Liver (tissue), 9 donors: ENCODE data around the gene ESCO1. TPM values are rescaled to one million over a fixed set of nuclear protein-coding genes. Genes with fewer than 3 reads are reported as not detected.
"Not testable (repeated sequence)": the region's sequence is repeated elsewhere in the genome, so short reads cannot be mapped to it uniquely, and the experiment has no call there.

Source experiments
- DNase-seq: peaks from one replicate; pipeline ENCODE4 v3.0.0-alpha.2; 2017; ENCODE audit warnings: low spot score
- H3K27ac ChIP-seq, 2 donors: one replicate each; pipeline ENCODE4 v1.7.0; 2013; ENCODE audit warnings: inconsistent platforms in 2 of 2, low read length in 2 of 2, control low read depth in 1 of 2, low read depth in 1 of 2, mild to moderate bottlenecking in 1 of 2
- H3K27me3 ChIP-seq, 4 donors: one replicate each; pipeline versions ENCODE4 v1.6.1 to v1.7.0; 2013; ENCODE audit warnings: low read length in 3 of 4, inconsistent platforms in 1 of 4, mild to moderate bottlenecking in 1 of 4, moderate library complexity in 1 of 4; ENCODE audit not compliant: control insufficient read depth in 4 of 4, insufficient read depth in 4 of 4
- H3K36me3 ChIP-seq, 4 donors: one replicate each; pipeline versions ENCODE4 v1.6.1 to v1.7.0; 2013; ENCODE audit warnings: low read length in 3 of 4, mild to moderate bottlenecking in 3 of 4, low read depth in 1 of 4, moderate library complexity in 1 of 4; ENCODE audit not compliant: control insufficient read depth in 4 of 4, insufficient read depth in 3 of 4
- H3K4me1 ChIP-seq, 4 donors: one replicate each; pipeline versions ENCODE4 v1.6.1 to v1.7.0; 2013; ENCODE audit warnings: low read length in 3 of 4, mild to moderate bottlenecking in 3 of 4, moderate library complexity in 1 of 4; ENCODE audit not compliant: control insufficient read depth in 4 of 4, insufficient read depth in 4 of 4
- H3K4me3 ChIP-seq, 3 donors: one replicate each; pipeline versions ENCODE4 v1.6.1 to v1.7.0; 2013; ENCODE audit warnings: low read length in 3 of 3, control low read depth in 1 of 3, low read depth in 1 of 3, mild to moderate bottlenecking in 1 of 3
- H3K9ac ChIP-seq, 2 donors: one replicate each; pipeline ENCODE4 v1.7.0; 2013; ENCODE audit warnings: low read length in 2 of 2, mild to moderate bottlenecking in 2 of 2, moderate library complexity in 2 of 2, control low read depth in 1 of 2, low read depth in 1 of 2
- H3K9me3 ChIP-seq, 4 donors: one replicate each; pipeline versions ENCODE4 v1.6.1 to v1.7.0; 2013; ENCODE audit warnings: low read length in 3 of 4; ENCODE audit not compliant: control insufficient read depth in 4 of 4
- ATF3 ChIP-seq: IDR thresholded peaks from 2 replicates; pipeline ENCODE4 v1.6.1; 2016; ENCODE audit warnings: antibody characterized with exemption
- CTCF ChIP-seq: fragments of 150-350 bp; IDR thresholded peaks from 2 replicates; pipeline ENCODE4 v1.5.1; 2017; ENCODE audit warnings: improper control_type of control experiment, low read depth, low read length; ENCODE audit not compliant: missing input control
- EGR1 ChIP-seq, 2 donors: IDR thresholded peaks; 2 replicates each; pipeline ENCODE4 v1.6.1; 2016 to 2018; ENCODE audit warnings: antibody characterized with exemption in 2 of 2, low read depth in 2 of 2
- FOXA2 ChIP-seq: IDR thresholded peaks from 2 replicates; pipeline ENCODE4 v1.6.1; 2016; ENCODE audit warnings: antibody characterized with exemption
- HNF4A ChIP-seq, 2 donors: conservative IDR thresholded peaks; 2 replicates each; pipeline ENCODE4 v1.6.1; 2016; ENCODE audit warnings: antibody characterized with exemption in 2 of 2, mild to moderate bottlenecking in 2 of 2
- HNF4G ChIP-seq: IDR thresholded peaks from 2 replicates; pipeline ENCODE4 v1.6.1; 2016; ENCODE audit warnings: antibody characterized with exemption
- NR2F2 ChIP-seq: IDR thresholded peaks from 2 replicates; pipeline ENCODE4 v1.6.1; 2016; ENCODE audit warnings: antibody characterized with exemption
- REST ChIP-seq: IDR thresholded peaks from 2 replicates; pipeline ENCODE4 v1.6.1; 2016; ENCODE audit warnings: antibody characterized with exemption, mild to moderate bottlenecking
- RXRA ChIP-seq, 2 donors: IDR thresholded peaks; 2 replicates each; pipeline ENCODE4 v1.6.1; 2017 to 2018; ENCODE audit warnings: antibody characterized with exemption in 2 of 2, mild to moderate bottlenecking in 1 of 2
- SP1 ChIP-seq: IDR thresholded peaks from 2 replicates; pipeline ENCODE4 v1.6.1; 2018; ENCODE audit warnings: antibody characterized with exemption, mild to moderate bottlenecking
- TAF1 ChIP-seq: conservative IDR thresholded peaks from 2 replicates; pipeline ENCODE4 v1.6.1; 2016; ENCODE audit warnings: antibody characterized with exemption, mild to moderate bottlenecking
- YY1 ChIP-seq: IDR thresholded peaks from 2 replicates; pipeline ENCODE4 v1.6.1; 2016; ENCODE audit warnings: antibody characterized with exemption, mild to moderate bottlenecking
- ZBTB33 ChIP-seq: IDR thresholded peaks from 2 replicates; pipeline ENCODE4 v1.6.1; 2016; ENCODE audit warnings: antibody characterized with exemption
- WGBS: extraction: QIAGEN DNeasy Blood & Tissue Kit; methylation state at CpG from one replicate; pipeline ENCODE4 v1.1.7; 2013; 5-methylcytosine and 5-hydroxymethylcytosine counted together
- polyA plus RNA-seq, 2 donors: library from polyadenylated mRNA; stranded (reverse) in 1 of 2; unstranded in 1 of 2; fragments of 200-250 nt in 1 of 2; fragments of >200 nt in 1 of 2; fragmentation: Nextera tagmentation in 1 of 2; extraction: Ambion mirVana in 1 of 2; gene quantifications; one replicate each; pipeline versions ENCODE4 v1.2.1 to v1.2.3, GENCODE V29; 2013 to 2015
- total RNA-seq, 2 donors: library from RNA; depleted of rRNA; stranded (reverse); fragments of >200 nt; gene quantifications; one replicate each; pipeline ENCODE4 v1.2.3, GENCODE V29; 2014
- TF ChIP-seq, protein P1 (sequence below): IDR thresholded peaks from 2 replicates; pipeline ENCODE4 v1.6.1; 2016; ENCODE audit warnings: antibody characterized with exemption
- donor health status: healthy.
- donor health status: healthy.
- donor health status: healthy.
- donor health status: healthy.
- donor health status: healthy.

ESCO1 gene
- total and polyA plus RNA-seq, 4 donors = 3.7 to 10.3 (median 7.6) TPM

DNA sequence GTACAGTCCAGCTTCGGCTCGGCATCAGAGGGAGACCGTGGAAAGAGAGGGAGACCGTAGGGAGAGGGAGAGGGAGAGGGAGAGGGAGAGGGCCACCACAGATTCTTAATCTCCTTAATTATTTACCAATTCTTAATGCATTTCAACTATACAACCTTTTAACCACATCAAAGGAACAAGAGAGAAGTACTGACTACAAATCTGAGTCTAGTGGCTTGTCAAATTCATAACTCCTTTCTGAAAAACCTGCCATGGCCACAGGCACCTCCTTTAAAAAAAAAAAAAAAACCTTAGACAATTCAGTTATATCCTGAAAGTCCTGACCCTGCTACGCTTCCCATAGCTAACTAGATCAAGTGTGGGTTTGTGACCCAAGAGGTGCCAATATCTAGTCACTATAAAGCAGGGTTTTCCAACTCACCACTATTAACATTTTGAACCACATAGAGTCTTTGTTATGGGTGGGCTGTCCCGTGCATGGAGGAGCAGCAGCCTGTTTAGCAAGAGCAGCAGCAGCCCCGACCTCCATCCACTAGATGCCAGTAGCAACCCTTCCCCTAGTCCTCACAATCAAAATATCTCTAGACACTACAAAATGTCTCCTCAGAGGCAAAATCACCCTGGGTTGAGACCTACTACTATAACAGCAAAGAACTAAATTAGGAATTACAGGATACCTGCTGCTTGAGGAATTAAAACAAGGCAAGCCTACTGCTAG is 6.8 kb downstream of the ESCO1 start:
- no peak overlapping the region for H3K4me3 ChIP-seq
- no peak for TF ChIP-seq ATF3
- no peak for TF ChIP-seq EGR1 (IDR thresholded peaks at IDR 0.05; ENCODE audit: low read depth in 2 of 2)
- no peak for TF ChIP-seq YY1
- TF ChIP-seq HNF4A (conservative IDR thresholded peaks at IDR 0.05) = no peak
- 79% methylated on average over 4 of the region's 7 CpGs for whole genome bisulfite sequencing
- no peaks in the 10 kb centered on the region for H3K27me3 ChIP-seq
- DNase-seq = no peak
- H3K4me1 ChIP-seq = peaks cover 0 to 9% (median 3%) of the 10 kb centered on the region in 4 donors
- no peaks in the 10 kb centered on the region for H3K36me3 ChIP-seq
- no peaks in the 10 kb centered on the region for H3K9me3 ChIP-seq
- no peak overlapping the region for H3K9ac ChIP-seq
- H3K27ac ChIP-seq = no peak overlapping the region

GRCh38 chr18:21592361-21592760 is 8.1 kb downstream of the ESCO1 start:
- WGBS = over 99% methylated on average over 20 of the region's 33 CpGs

GRCh38 chr18:21584391-21584790 is 16.1 kb downstream of the ESCO1 start:
- no peak for DNase-seq
- no peaks in the 10 kb centered on the region for H3K9me3 ChIP-seq
- H3K9ac ChIP-seq = no peak overlapping the region
- H3K4me3 ChIP-seq = no peak overlapping the region
- 93% methylated on average over 5 of the region's 5 CpGs for WGBS
- no peaks in the 10 kb centered on the region for H3K27me3 ChIP-seq
- peaks cover 0 to 2% (median 0%) of the 10 kb centered on the region in 4 donors for H3K36me3 ChIP-seq
- TF ChIP-seq RXRA (IDR thresholded peaks at IDR 0.05) (no peak), YY1 (no peak), TAF1 (no peak), NR2F2 (no peak), HNF4G (no peak), REST (no peak), SP1 (no peak), CTCF (no peak), ATF3 (no peak), ZBTB33 (no peak), FOXA2 (no peak)
- TF ChIP-seq, protein P1, sequence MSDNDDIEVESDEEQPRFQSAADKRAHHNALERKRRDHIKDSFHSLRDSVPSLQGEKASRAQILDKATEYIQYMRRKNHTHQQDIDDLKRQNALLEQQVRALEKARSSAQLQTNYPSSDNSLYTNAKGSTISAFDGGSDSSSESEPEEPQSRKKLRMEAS = no peak
- no peak overlapping the region for H3K27ac ChIP-seq
- H3K4me1 ChIP-seq = peaks cover 0 to 1% (median 0%) of the 10 kb centered on the region in 4 donors

More at GRCh38 chr18:21592361-21592760, 8.1 kb downstream of the ESCO1 start:
- DNase-seq, H3K4me1 ChIP-seq, H3K4me3 ChIP-seq, H3K9me3 ChIP-seq, H3K27me3 ChIP-seq, H3K27ac ChIP-seq, H3K9ac ChIP-seq, H3K36me3 ChIP-seq: not testable (repeated sequence)
